Endothelial cell of umbilical vein (primary cell): ENCODE data around the gene KRT71. TPM values are rescaled to one million over a fixed set of nuclear protein-coding genes. Genes with fewer than 3 reads are reported as not detected.

Experiments used
- BruUV-seq: library from RNA; stranded (reverse); fragments of 400-500 nt; replicated peaks from 2 replicates; lab custom pipeline; 2021; lab: Mats Ljungman, UMichigan
- CTCF ChIA-PET: fragments of 300-600, 350-600 bp; sonication (Branson Sonifier 250); formaldehyde crosslinking; loops from one replicate; lab custom pipeline; 2021; ENCODE audit warnings: antibody characterized with exemption, inconsistent platforms; lab: Charles Lee
- POLR2A ChIA-PET: fragments of 300-600, 350-600 bp; sonication (Branson Sonifier 250); formaldehyde crosslinking; loops from one replicate; lab custom pipeline; 2021; ENCODE audit warnings: antibody characterized with exemption, inconsistent platforms; lab: Charles Lee
- DNase-seq: peaks from one replicate; pipeline ENCODE4 v3.0.0-alpha.2; 2011; ENCODE audit warnings: low read depth, low spot score
- FAIRE-seq: peaks from 2 replicates; lab custom pipeline; 2011; peaks lifted over from hg19 to GRCh38; lab: Jason Lieb, UNC
- H2AFZ ChIP-seq: 2 replicates; pipeline ENCODE4 v1.6.0; 2012; ENCODE audit warnings: low read depth, low read length, control low read depth, inconsistent platforms
- H3K27ac ChIP-seq: 2 replicates; pipeline ENCODE4 v1.5.1; 2011; ENCODE audit warnings: low read depth, mild to moderate bottlenecking, control low read depth, low read length, moderate library complexity; ENCODE audit not compliant: insufficient read depth
- H3K27me3 ChIP-seq, 2 experiments: 2 replicates each; pipeline versions ENCODE4 v1.6.0 to v1.6.1; 2011; ENCODE audit warnings: low read length in 2 of 2, mixed read lengths in 1 of 2; ENCODE audit not compliant: control insufficient read depth in 2 of 2, insufficient read depth in 2 of 2
- H3K36me3 ChIP-seq, 2 experiments: 2 replicates in 1 of 2; 3 replicates in 1 of 2; pipeline ENCODE4 v1.5.1; 2011; ENCODE audit warnings: low read length in 2 of 2, mild to moderate bottlenecking in 1 of 2, moderate library complexity in 1 of 2; ENCODE audit not compliant: control insufficient read depth in 2 of 2, insufficient read depth in 2 of 2; ENCODE audit errors: extremely low read depth in 1 of 2
- H3K4me1 ChIP-seq: 3 replicates; pipeline ENCODE4 v1.5.1; 2011; ENCODE audit warnings: mild to moderate bottlenecking, low read length; ENCODE audit not compliant: control insufficient read depth, insufficient read depth; ENCODE audit errors: extremely low read depth
- H3K4me2 ChIP-seq: 2 replicates; pipeline ENCODE4 v1.6.1; 2011; ENCODE audit warnings: low read length, control low read depth, mixed read lengths; ENCODE audit not compliant: insufficient read depth
- H3K4me3 ChIP-seq, 3 experiments: fragments of 200-600 bp in 1 of 3; sonication (generic), shearing (Covaris generic) in 1 of 3; replicated peaks in 1 of 3; 2 replicates each; pipeline ENCODE4 v1.5.1; 2011 to 2016; ENCODE audit warnings: control low read depth in 3 of 3, low read length in 3 of 3, mild to moderate bottlenecking in 2 of 3, inconsistent platforms in 1 of 3, low read depth in 1 of 3, moderate library complexity in 1 of 3; ENCODE audit not compliant: insufficient read depth in 1 of 3
- H3K79me2 ChIP-seq: 2 replicates; pipeline ENCODE4 v1.6.0; 2012; ENCODE audit warnings: low read length, inconsistent platforms; ENCODE audit not compliant: control insufficient read depth, insufficient read depth
- H3K9ac ChIP-seq: replicated peaks from 2 replicates; pipeline ENCODE3; 2011; ENCODE audit warnings: low read length, control low read depth; ENCODE audit not compliant: insufficient read depth; ENCODE audit errors: extremely low read depth
- H3K9me1 ChIP-seq: replicated peaks from 3 replicates; pipeline ENCODE4 v1.6.0; 2011; ENCODE audit warnings: mild to moderate bottlenecking, low read length; ENCODE audit not compliant: control insufficient read depth, insufficient read depth; ENCODE audit errors: extremely low read depth
- H3K9me3 ChIP-seq: replicated peaks from 2 replicates; pipeline ENCODE4 v1.5.1; 2012; ENCODE audit warnings: low read length, inconsistent platforms; ENCODE audit not compliant: control insufficient read depth, insufficient read depth
- H4K20me1 ChIP-seq: replicated peaks from 2 replicates; pipeline ENCODE3; 2011; ENCODE audit warnings: mild to moderate bottlenecking, low read length; ENCODE audit not compliant: control insufficient read depth, insufficient read depth; ENCODE audit errors: extremely low read depth
- EZH2 ChIP-seq: IDR thresholded peaks from 2 replicates; pipeline ENCODE4 v1.6.1; 2012; ENCODE audit warnings: borderline replicate concordance, low read depth, mild to moderate bottlenecking, moderate library complexity, low read length, inconsistent platforms; ENCODE audit not compliant: severe bottlenecking
- FOS ChIP-seq: IDR thresholded peaks from 2 replicates; pipeline ENCODE4 v1.6.1; 2011; ENCODE audit warnings: mild to moderate bottlenecking, low read length, moderate library complexity, borderline replicate concordance; ENCODE audit not compliant: insufficient read depth
- GATA2 ChIP-seq: IDR thresholded peaks from 2 replicates; pipeline ENCODE4 v1.7.0; 2011; ENCODE audit warnings: low read depth, mild to moderate bottlenecking, moderate library complexity, mixed read lengths, low read length; ENCODE audit not compliant: insufficient read length, insufficient read depth
- JUN ChIP-seq: IDR thresholded peaks from 2 replicates; pipeline ENCODE4 v1.6.1; 2011; ENCODE audit warnings: borderline replicate concordance, low read depth; ENCODE audit not compliant: insufficient read length, insufficient read depth
- MYC ChIP-seq: IDR thresholded peaks from one replicate; pipeline ENCODE4 v1.6.1; 2011; ENCODE audit warnings: mild to moderate bottlenecking, low read depth, low read length
- POLR2A ChIP-seq: IDR thresholded peaks from 2 replicates; pipeline ENCODE4 v1.6.1; 2012; ENCODE audit warnings: low read depth, mild to moderate bottlenecking, control low read depth, low read length
- POLR2AphosphoS5 ChIP-seq: IDR thresholded peaks from 2 replicates; pipeline ENCODE4 v1.6.1; 2012; ENCODE audit warnings: low read depth, mild to moderate bottlenecking, control low read depth, low read length, moderate library complexity; ENCODE audit not compliant: insufficient read depth
- dilution Hi-C: fragments of 300-500 bp; cut with MboI; formaldehyde crosslinking; loops from one replicate; pipeline ENCODE4 v1.15.0; 2019; ENCODE audit warnings: low sequenced_read_pairs; ENCODE audit not compliant: extremely low pct_ligation_motif_present
- intact Hi-C: fragments of 100-400 bp; cut with micrococcal nuclease; formaldehyde crosslinking; loops from one replicate; pipeline ENCODE4 v1.10.0; 2022
- polyA plus RNA-seq, 4 experiments: library from polyadenylated mRNA; depleted of rRNA in 3 of 4; stranded (reverse) in 3 of 4; unstranded in 1 of 4; fragments of >200 nt; gene quantifications; 2 replicates each; pipeline versions ENCODE4 v1.2.1 to v1.2.3, GENCODE V29; 2011 to 2012; ENCODE audit warnings: missing spikeins in 1 of 4
- total RNA-seq: library from RNA; stranded (reverse); gene quantifications from 2 replicates; pipeline ENCODE4 v1.2.3, GENCODE V29; 2021
- TF ChIP-seq, protein P1 (sequence below): IDR thresholded peaks from 2 replicates; pipeline ENCODE4 v1.6.1; 2011; ENCODE audit not compliant: insufficient read depth, insufficient read length
- TF ChIP-seq, protein P2 (sequence below), 2 donors: IDR thresholded peaks; 1 replicate in 1 of 2; 2 replicates in 1 of 2; pipeline ENCODE4 v1.5.1; 2011; ENCODE audit warnings: low read length in 2 of 2, mild to moderate bottlenecking in 2 of 2, moderate library complexity in 2 of 2, control low read depth in 1 of 2, inconsistent platforms in 1 of 2, low read depth in 1 of 2; ENCODE audit not compliant: insufficient read depth in 1 of 2; ENCODE audit errors: extremely low read depth in 1 of 2

The KRT71 gene
- total and polyA plus RNA-seq, 2 donors (not counting 3 experiments of a cell fraction or from before 2014, with no cell fraction given), result not detected

DNA sequence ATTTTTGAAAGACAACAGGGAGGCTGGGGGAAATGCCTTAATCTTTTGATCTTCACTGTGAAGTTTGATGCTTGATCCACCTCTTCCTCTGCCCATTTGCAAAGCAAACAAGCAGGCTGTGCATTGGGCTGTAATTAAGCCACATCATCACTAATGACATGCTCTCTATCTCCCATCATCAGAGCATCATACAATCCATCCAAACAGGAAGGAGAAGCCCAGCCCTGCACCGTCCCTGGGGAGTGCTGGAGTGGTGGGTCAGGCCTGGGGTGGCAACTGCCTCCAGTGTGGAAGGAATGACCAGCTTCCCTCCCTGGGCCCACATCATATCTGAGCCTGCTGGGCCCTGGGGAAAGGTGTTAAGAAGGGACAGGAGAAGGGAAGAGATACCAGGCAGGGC, 27.6 kb upstream of the KRT71 start:
- TF ChIP-seq, protein P1, sequence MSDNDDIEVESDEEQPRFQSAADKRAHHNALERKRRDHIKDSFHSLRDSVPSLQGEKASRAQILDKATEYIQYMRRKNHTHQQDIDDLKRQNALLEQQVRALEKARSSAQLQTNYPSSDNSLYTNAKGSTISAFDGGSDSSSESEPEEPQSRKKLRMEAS, result no peak
- no peak overlapping the region for H3K4me3 ChIP-seq
- H3K36me3 ChIP-seq, result no peaks in the 10 kb centered on the region
- intact Hi-C loops, result no loop called here
- no peaks in the 10 kb centered on the region for H3K9me1 ChIP-seq
- dilution Hi-C loops, result no loop called here
- H4K20me1 ChIP-seq, result no peaks in the 10 kb centered on the region
- DNase-seq (no peak), FAIRE-seq (no peak)
- ChIA-PET POLR2A (no interaction called here), CTCF (interaction anchor here (4.3 to 12.3 kb wide), 3 partner anchors 285 to 299 kb away, joined by 46 to 135 read pairs (median 120); no protein-coding TSS in a partner anchor)
- no peak overlapping the region for H3K4me2 ChIP-seq
- peaks cover 0 to 2% of the 10 kb centered on the region in 2 experiments for H3K27me3 ChIP-seq
- no peaks in the 10 kb centered on the region for H3K79me2 ChIP-seq
- BruUV-seq, result no TSS peak
- no peak overlapping the region for H3K27ac ChIP-seq
- H3K4me1 ChIP-seq, result no peaks in the 10 kb centered on the region
- no peak overlapping the region for H3K9ac ChIP-seq
- no peak overlapping the region for H2AFZ ChIP-seq
- H3K9me3 ChIP-seq, result no peaks in the 10 kb centered on the region

DNA sequence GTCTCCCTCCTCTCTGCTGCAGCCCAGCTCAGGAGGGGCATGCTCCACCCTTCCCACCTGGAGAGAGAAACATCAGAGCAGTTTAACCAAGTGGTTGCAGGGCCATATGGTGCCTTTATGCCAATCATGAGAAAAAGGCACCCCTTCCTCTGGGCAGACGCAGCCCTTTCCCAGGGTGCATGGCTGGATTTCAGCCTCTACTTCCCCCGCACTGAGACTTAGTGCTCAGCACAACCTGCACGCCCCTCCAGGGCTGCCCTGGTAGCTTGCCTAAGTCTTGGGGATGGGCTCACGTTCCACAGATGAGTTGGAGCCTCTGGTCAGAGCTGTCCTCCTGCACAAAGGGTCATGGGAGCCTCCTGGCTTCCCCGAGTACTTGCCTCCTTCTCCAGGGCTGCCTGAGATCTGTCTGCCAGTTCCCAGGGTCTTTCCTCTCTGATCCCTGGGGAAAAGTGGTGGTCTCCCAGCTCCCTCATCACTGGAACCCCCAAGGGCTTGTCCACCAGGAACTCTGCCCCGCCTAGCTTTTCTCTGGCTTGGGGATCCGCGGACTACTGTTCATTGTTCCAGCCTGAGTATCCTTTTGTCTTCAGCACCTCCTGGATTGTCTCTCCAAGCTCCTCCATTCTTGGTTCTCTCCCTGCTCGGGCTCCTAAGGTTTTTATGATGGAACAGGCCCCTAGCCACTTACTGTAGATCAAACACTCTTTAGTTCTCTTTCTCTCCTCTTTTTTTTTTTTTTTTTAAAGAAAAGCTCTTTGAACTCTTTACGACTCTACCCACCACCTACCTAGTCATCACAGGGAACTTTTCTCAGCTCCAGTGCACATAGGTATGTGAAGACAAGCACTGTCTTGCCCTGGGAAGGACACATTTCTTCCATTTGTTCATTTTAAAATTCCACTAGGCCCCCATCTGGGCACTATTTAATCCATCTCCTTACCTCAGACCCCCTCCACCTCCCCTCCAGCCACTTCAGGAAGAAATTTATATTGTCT, 26.8 kb upstream of the KRT71 start:
- Histone ChIP-seq H3K4me1 (no peaks in the 10 kb centered on the region), H2AFZ (no peak overlapping the region), H3K27ac (no peak overlapping the region), H3K9ac (no peak overlapping the region), H3K79me2 (no peaks in the 10 kb centered on the region), H4K20me1 (no peaks in the 10 kb centered on the region), H3K9me1 (no peaks in the 10 kb centered on the region), H3K27me3 (peaks cover 0 to 2% of the 10 kb centered on the region in 2 experiments), H3K4me2 (no peak overlapping the region), H3K36me3 (no peaks in the 10 kb centered on the region), H3K9me3 (no peaks in the 10 kb centered on the region), H3K4me3 (no peak overlapping the region)
- intact Hi-C loops, result no loop called here
- DNase-seq (no peak), FAIRE-seq (no peak)
- BruUV-seq, result no TSS peak
- TF ChIP-seq POLR2A (no peak), MYC (no peak), FOS (no peak), EZH2 (no peak), GATA2 (no peak), POLR2AphosphoS5 (no peak), JUN (no peak)
- TF ChIP-seq, protein P1, result no peak
- TF ChIP-seq, protein P2, sequence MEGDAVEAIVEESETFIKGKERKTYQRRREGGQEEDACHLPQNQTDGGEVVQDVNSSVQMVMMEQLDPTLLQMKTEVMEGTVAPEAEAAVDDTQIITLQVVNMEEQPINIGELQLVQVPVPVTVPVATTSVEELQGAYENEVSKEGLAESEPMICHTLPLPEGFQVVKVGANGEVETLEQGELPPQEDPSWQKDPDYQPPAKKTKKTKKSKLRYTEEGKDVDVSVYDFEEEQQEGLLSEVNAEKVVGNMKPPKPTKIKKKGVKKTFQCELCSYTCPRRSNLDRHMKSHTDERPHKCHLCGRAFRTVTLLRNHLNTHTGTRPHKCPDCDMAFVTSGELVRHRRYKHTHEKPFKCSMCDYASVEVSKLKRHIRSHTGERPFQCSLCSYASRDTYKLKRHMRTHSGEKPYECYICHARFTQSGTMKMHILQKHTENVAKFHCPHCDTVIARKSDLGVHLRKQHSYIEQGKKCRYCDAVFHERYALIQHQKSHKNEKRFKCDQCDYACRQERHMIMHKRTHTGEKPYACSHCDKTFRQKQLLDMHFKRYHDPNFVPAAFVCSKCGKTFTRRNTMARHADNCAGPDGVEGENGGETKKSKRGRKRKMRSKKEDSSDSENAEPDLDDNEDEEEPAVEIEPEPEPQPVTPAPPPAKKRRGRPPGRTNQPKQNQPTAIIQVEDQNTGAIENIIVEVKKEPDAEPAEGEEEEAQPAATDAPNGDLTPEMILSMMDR (IDR thresholded peaks at IDR 0.05; ENCODE audit: extremely low read depth in 1 of 2, insufficient read depth in 1 of 2, low read depth in 1 of 2, low read length in 2 of 2), result no peak
- ChIA-PET POLR2A (no interaction called here), CTCF (interaction anchor here (2.1 to 12.3 kb wide), 3 partner anchors 286 to 300 kb away, joined by 11 to 135 read pairs (median 120); no protein-coding TSS in a partner anchor)
- dilution Hi-C loops, result no loop called here
